HG03342 (cell line): ENCODE measurements around the gene MAML3.

Experiments
- ATAC-seq: cut with Tn5 transposase; IDR thresholded peaks from one replicate; pipeline ENCODE4 v1.9.1; 2021; ENCODE audit warnings: mild to moderate bottlenecking, moderate library complexity; ENCODE audit not compliant: unreplicated experiment

MAML3 gene

GRCh38 chr4:139674875-139675550 lies 479.0 kb downstream of the MAML3 start:
- peak; percentile 79 for ATAC-seq

DNA sequence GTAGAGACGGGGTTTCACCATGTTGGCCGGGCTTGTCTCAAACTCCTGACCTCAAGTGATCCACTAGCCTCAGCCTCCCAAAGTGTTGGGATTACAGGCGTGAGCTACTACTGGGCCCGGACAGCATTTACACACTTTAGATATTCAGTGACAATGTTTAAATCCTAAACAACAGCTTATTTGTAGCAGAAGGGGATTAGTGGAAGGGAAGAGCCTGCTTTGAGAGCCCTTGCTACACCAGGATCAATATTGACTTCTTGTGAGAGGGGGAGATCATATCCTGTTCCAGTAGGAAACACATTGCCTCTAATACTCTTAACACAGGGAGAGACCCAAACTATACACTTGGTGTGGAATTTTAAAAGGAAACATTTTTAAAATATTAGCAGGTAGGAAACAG lies 481.3 kb downstream of the MAML3 start:
- no peak for ATAC-seq

- ATAC-seq: no peak
Measured at GRCh38 chr4:139672215-139672614, 481.8 kb downstream of the MAML3 start.

- ATAC-seq: no peak
Measured at GRCh38 chr4:139670775-139671174, 483.2 kb downstream of the MAML3 start.

DNA sequence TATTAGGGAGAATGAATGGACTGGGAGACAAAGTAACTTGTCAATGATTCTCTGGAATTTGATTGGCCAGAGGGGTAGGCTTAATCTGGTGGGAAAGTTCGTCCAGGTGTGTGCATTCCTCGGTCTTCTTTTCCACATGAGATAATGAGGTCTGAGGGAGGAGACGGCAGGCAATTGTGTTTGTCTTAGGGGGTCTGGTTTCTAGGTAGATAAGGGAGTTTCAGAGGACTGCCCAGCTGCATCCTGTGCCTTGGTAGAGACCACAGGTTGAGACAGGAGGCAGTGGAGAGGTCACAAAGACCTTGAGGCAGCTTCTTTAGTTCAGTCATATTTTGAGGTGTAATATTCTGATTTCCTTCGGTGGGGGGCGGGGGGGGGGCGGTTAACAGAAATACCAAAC lies 484.1 kb downstream of the MAML3 start:
- no peak for ATAC-seq

GRCh38 chr4:139669335-139669734 lies 484.6 kb downstream of the MAML3 start:
- no peak for ATAC-seq

GRCh38 chr4:139668658-139669201 lies 485.3 kb downstream of the MAML3 start:
- no peak for ATAC-seq

- no peak for ATAC-seq
Measured at GRCh38 chr4:139668036-139668435, 485.9 kb downstream of the MAML3 start.
